GM10847 (cell line): ENCODE results near the gene THSD4.

Experiments used
- POLR2A ChIP-seq: IDR thresholded peaks from 2 replicates; pipeline ENCODE4 v1.6.1; 2011; ENCODE audit not compliant: insufficient read length; ENCODE audit errors: extremely low read depth

THSD4 gene

DNA sequence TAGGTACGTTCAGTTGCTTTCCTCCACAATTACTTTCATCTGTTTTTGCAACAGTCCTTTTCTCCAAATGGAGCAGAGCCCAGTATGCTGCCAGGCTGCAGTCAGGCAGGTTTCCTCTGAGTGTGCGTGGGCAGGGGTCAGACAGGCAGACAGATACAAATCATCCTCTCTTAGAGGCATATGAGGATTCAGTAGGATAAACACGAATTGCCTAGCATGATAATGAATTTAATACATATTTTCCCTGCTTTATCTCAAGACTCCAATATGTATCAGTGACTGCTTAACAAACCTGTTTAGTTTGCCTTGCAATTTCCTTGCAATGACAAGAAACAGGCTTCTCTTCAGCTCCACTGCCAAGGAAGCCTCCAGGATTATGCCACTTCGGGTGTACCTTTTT lies 554.4 kb downstream of the THSD4 start:
- TF ChIP-seq POLR2A: no peak

- TF ChIP-seq POLR2A: no peak
Measured at GRCh38 chr15:71674354-71674753, 559.1 kb downstream of the THSD4 start.

DNA sequence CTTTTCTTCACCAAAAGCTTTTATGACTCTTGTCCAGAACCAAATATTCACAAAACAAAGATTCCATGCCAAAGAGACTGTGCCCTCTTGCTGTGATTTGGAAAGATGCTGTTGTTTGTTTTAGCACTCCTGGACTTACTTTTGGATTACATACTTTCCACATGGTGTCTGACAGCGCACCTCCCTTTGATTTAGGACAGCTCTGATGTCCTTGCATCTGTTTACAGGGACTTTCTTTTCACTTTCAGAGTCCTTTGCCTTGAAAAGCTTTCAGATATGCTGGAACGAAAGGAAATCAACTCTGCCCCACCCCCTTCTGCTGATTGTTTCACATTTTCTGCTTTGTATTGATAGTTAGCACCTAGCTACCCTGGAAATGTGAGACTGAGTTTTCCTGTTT lies 562.1 kb downstream of the THSD4 start:
- TF ChIP-seq POLR2A: no peak

DNA sequence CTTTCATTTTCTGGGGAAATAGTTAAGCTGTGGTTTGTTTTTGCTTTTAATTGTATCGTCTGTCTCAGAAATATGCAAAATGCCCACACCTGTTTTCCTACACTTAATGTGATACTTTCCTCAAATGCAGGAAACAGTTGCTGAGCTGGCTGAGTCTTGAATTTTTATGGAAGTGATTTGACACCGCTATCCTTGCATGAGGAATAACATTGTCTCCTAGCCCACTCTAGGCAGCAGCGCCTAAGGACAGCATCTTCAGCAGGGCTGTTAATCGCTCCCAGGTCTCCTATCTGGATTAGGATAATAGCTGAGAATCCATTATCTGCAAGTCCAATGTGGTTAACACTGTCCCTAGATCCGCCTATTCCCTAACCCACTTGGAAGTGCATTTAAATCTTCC lies 562.5 kb downstream of the THSD4 start:
- no peak for TF ChIP-seq POLR2A

DNA sequence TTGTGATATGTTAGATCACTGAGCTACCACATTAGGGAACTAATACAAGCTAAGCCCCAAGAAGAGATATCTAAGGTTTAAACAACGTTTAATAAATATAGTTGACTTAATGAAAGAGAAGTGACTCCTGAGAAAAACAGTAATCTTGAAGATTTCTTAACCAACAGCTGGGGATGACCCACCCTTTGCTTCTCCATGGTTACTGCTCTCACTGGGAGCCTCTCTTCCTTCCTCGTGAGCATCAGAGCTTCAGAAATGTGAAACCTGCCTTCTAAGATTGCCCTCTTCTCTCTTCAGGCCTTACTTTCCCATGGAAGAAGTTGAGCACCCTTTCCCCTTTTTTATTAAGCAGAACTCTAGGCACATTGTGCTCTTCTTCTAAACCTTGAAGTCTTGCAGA lies 562.9 kb downstream of the THSD4 start:
- no peak for TF ChIP-seq POLR2A

- no peak for TF ChIP-seq POLR2A
Measured at GRCh38 chr15:71678605-71679004, 563.3 kb downstream of the THSD4 start.

GRCh38 chr15:71679223-71679792 lies 564.0 kb downstream of the THSD4 start:
- no peak for TF ChIP-seq POLR2A

GRCh38 chr15:71679793-71680353 lies 564.6 kb downstream of the THSD4 start:
- no peak for TF ChIP-seq POLR2A

GRCh38 chr15:71682001-71682400 lies 566.7 kb downstream of the THSD4 start:
- no peak for TF ChIP-seq POLR2A

DNA sequence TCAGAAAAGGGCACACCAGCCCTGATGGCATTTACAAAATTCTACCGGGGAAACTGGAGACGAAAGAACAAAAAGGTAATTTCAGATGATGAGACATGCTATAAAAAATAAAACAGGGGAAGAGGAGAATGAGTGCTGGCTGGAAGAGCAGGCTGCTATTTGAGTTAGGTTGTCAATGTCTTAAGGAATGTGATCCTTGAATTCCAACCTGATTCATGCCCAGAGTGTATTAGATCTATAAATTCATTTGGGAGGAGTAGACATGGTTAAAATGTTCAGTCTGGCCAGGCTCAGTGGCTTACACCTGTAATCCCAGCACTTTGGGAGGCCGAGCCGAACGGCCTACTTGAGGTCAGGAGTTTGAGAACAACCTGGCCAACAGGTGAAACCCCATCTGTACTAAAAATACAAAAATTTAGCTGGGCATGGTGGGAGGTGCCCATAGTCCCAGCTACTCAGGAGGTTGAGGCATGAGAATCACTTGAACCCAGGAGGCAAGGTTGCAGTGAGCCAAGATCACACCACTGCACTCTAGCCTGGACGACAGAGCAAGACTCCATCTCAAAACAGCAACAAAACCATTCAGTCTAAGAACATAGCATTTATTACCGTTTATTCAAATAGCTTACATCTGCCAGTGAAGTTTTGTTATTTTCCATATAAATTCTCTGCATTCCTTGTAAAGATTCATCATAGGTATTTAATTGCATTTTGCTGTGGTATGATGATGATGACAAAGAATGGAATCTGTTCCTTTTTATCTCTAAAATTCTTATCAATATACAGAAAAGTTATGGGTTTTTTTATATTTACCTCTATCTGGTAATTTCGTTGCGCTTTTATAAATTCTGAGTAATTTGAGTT lies 568.4 kb downstream of the THSD4 start:
- TF ChIP-seq POLR2A: no peak

- no peak for TF ChIP-seq POLR2A
Measured at GRCh38 chr15:71685420-71685993, 570.2 kb downstream of the THSD4 start.

DNA sequence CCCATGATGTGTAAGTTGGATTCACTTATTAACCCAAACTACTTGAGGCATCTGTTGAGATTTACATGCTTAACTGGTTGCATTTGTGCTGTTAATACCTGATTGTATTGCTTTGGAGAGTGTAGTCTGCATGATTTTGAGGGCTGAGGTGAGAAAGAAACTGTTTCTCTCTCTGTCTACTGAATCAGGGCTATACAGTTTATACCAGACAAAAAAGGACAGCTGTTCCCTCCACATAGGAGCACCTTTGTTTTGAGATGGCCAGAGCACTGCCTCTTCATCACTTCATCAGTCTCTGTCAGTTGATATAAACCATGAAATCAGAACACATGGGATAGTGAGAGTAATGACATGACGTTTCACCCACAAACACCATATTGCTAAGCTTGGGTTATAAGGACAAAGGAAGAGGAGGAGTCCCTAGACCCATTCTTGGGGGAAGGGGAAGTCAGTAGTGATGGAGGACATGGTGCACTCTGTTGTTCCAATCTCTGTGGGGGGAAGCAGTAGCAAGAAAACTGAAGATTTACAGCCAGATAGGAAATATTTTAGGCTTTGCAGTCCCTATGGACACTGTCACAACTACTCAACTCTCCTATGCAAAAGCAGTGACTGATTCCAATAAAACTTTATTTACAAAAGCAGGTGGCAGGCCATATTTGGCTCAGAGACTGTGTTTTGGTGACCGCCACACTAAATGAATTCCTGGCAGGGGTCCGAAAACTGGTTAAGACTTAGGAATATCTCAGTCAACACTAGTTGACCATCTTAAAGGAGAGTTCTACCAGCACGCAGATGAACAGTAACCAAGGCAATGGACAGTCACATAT lies 571.2 kb downstream of the THSD4 start:
- TF ChIP-seq POLR2A: no peak

DNA sequence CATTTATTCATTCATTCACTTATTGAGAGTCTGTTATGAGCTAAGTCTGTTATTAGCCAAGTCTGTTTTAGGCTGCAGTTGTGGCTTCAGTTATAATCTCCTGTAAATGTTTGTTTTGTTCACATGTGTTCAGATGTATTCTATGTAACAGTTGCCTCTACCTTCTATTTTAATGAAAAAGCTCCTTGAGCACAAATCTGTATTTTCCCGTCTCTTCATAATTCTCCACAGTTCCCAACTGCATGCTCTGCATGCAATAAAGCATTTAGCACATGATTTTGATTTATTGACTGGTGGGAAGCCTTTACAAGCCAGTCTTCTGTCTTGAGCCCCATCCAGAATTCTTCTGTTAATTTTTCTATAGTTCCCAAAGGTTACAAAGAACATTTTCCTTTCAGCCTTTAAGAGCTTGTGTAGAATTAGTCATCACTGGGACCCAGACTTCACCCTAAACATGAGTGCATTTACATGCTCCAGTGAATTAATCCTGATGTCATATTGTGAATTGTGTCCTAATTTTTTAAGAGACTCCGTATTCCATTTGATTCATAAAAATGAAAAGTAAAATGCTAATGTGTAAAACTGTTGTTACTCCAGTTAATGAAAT lies 572.7 kb downstream of the THSD4 start:
- TF ChIP-seq POLR2A: no peak

DNA sequence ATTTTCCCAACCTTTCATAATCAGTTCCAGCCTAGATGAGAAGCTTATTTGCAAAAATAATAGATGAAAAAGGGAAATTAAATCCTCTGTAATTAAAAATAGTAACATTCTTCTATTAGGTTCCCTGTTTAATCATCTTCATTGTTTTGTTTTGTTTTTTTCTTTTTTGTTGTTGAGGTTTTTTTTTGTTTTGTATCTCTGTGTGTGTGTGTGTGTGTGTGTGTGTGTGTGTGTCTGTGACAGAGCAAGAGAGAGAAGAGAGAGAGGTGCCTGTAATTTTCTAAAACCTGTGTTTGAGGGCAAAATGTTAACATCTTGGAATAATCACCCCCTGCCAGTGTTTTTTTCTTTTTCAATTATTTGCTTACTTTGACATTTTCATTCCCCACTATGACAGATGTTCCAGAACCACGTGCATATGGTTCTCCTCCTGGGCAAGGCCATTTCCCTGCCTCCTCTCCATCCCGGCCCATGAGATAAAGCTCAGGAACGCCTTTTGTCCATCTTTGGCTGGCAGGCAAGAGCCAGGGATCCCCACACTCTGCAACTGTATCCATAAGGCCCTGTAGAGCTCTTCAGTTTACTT lies 573.3 kb downstream of the THSD4 start:
- TF ChIP-seq POLR2A: no peak
